OCI-LY1 (cell line): ENCODE data around the gene TP53RK.

Experiments used
- H2AFZ ChIP-seq: fragments of 200-600 bp; sonication (generic), shearing (Covaris generic); 2 replicates; pipeline ENCODE4 v1.6.0; 2014; ENCODE audit warnings: antibody characterized with exemption, mild to moderate bottlenecking, low read length
- H3F3A ChIP-seq: fragments of 200-600 bp; sonication (generic), shearing (Covaris generic); 2 replicates; pipeline ENCODE4 v1.6.0; 2014; ENCODE audit warnings: mild to moderate bottlenecking, antibody characterized with exemption, low read length, moderate library complexity; ENCODE audit not compliant: insufficient read depth
- H3K27ac ChIP-seq: fragments of 200-600 bp; sonication (generic); 2 replicates; pipeline ENCODE4 v1.5.1; 2014; ENCODE audit warnings: low read length, mixed run types, mild to moderate bottlenecking, low read depth; ENCODE audit not compliant: poor library complexity, severe bottlenecking
- H3K27me3 ChIP-seq: fragments of 200-600 bp; sonication (generic); 2 replicates; pipeline ENCODE4 v1.6.0; 2014; ENCODE audit warnings: antibody characterized with exemption, mild to moderate bottlenecking, low read length, moderate library complexity; ENCODE audit not compliant: insufficient read depth
- H3K36me3 ChIP-seq: fragments of 200-600 bp; sonication (generic); 2 replicates; pipeline ENCODE4 v1.6.1; 2014; ENCODE audit warnings: mild to moderate bottlenecking, antibody characterized with exemption, low read length, moderate library complexity, mixed read lengths; ENCODE audit not compliant: insufficient read depth
- H3K4me1 ChIP-seq: fragments of 200-600 bp; sonication (generic); 2 replicates; pipeline ENCODE4 v1.5.1; 2014; ENCODE audit warnings: mild to moderate bottlenecking, low read length, moderate library complexity; ENCODE audit not compliant: insufficient read depth, severe bottlenecking
- H3K4me2 ChIP-seq: fragments of 200-600 bp; sonication (generic), shearing (Covaris generic); 2 replicates; pipeline ENCODE4 v1.6.1; 2014; ENCODE audit warnings: low read length
- H3K4me3 ChIP-seq: fragments of 200-600 bp; sonication (generic); 2 replicates; pipeline ENCODE4 v1.5.1; 2014; ENCODE audit warnings: low read length, low read depth, mild to moderate bottlenecking, mixed read lengths; ENCODE audit not compliant: poor library complexity, severe bottlenecking
- H3K79me2 ChIP-seq: fragments of 200-600 bp; shearing (Covaris generic); 2 replicates; pipeline ENCODE4 v1.6.1; 2016; ENCODE audit warnings: mixed run types, low read length, mixed read lengths; ENCODE audit not compliant: insufficient read depth
- H3K9ac ChIP-seq: fragments of 200-600 bp; sonication (generic), shearing (Covaris generic); 2 replicates; pipeline ENCODE4 v1.6.1; 2014; ENCODE audit warnings: mild to moderate bottlenecking, low read length, mixed read lengths
- H3K9me2 ChIP-seq: fragments of 200-600 bp; sonication (generic), shearing (Covaris generic); 2 replicates; pipeline ENCODE4 v1.6.1; 2014; ENCODE audit warnings: low read depth, mild to moderate bottlenecking, low read length, mixed read lengths
- H3K9me3 ChIP-seq: fragments of 200-600 bp; shearing (Covaris generic); 2 replicates; pipeline ENCODE4 v1.6.1; 2014; ENCODE audit warnings: low read length, mixed read lengths
- H4K20me1 ChIP-seq: fragments of 200-600 bp; sonication (generic), shearing (Covaris generic); 2 replicates; pipeline ENCODE4 v1.6.0; 2016; ENCODE audit warnings: mild to moderate bottlenecking, low read length; ENCODE audit not compliant: insufficient read depth
- EZH2 ChIP-seq: fragments of 200-600 bp; sonication (generic), shearing (Covaris generic); IDR thresholded peaks from 2 replicates; pipeline ENCODE4 v1.8.0; 2017; ENCODE audit warnings: borderline replicate concordance, mixed run types, mild to moderate bottlenecking, antibody characterized with exemption, low read length, moderate library complexity, mixed read lengths
- TF ChIP-seq, protein P1 (sequence below): fragments of 200-600 bp; sonication (generic), shearing (Covaris generic); IDR thresholded peaks from 2 replicates; pipeline ENCODE4 v1.5.1; 2017; ENCODE audit warnings: mild to moderate bottlenecking, antibody characterized with exemption, low read length, moderate library complexity, mixed read lengths

The TP53RK gene

GRCh38 chr20:46644160-46644559, 45.1 kb downstream of the TP53RK start:
- no peak for TF ChIP-seq EZH2
- TF ChIP-seq, protein P1, sequence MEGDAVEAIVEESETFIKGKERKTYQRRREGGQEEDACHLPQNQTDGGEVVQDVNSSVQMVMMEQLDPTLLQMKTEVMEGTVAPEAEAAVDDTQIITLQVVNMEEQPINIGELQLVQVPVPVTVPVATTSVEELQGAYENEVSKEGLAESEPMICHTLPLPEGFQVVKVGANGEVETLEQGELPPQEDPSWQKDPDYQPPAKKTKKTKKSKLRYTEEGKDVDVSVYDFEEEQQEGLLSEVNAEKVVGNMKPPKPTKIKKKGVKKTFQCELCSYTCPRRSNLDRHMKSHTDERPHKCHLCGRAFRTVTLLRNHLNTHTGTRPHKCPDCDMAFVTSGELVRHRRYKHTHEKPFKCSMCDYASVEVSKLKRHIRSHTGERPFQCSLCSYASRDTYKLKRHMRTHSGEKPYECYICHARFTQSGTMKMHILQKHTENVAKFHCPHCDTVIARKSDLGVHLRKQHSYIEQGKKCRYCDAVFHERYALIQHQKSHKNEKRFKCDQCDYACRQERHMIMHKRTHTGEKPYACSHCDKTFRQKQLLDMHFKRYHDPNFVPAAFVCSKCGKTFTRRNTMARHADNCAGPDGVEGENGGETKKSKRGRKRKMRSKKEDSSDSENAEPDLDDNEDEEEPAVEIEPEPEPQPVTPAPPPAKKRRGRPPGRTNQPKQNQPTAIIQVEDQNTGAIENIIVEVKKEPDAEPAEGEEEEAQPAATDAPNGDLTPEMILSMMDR: no peak
- H3K4me2 ChIP-seq: no peak overlapping the region
- H3K4me3 ChIP-seq: no peak overlapping the region
- no peaks in the 10 kb centered on the region for H3K79me2 ChIP-seq
- no peak overlapping the region for H3K9ac ChIP-seq
- H3K4me1 ChIP-seq: no peaks in the 10 kb centered on the region
- 0 out of 2 replicates have a peak, but pooled peaks cover 4% of the 10 kb centered on the region for H3K27me3 ChIP-seq
- H2AFZ ChIP-seq: no peak overlapping the region
- H3F3A ChIP-seq: no peaks in the 10 kb centered on the region
- H3K27ac ChIP-seq: no peak overlapping the region
- no peaks in the 10 kb centered on the region for H3K36me3 ChIP-seq
- no peaks in the 10 kb centered on the region for H4K20me1 ChIP-seq
- H3K9me3 ChIP-seq: no peaks in the 10 kb centered on the region
- no peaks in the 10 kb centered on the region for H3K9me2 ChIP-seq

DNA sequence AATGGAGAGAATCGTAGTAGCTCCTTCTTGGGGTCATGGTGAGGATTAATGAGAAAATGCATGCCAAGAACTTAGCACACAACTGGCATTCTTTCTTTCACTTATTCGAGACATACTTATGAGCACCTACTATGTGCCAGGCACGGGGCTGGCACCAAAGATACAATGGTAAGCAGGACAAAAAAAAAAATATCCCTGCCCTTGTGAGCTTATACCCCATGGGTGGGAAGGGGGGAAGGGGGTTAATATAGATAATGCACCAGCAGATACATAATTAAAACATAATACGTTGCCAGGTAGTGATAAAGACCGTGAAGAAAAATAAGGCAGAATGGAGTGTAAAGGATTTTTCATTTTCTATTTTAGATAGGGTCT, 46.3 kb downstream of the TP53RK start:
- H3K9me2 ChIP-seq: no peaks in the 10 kb centered on the region
- H3K27me3 ChIP-seq: 0 out of 2 replicates have a peak, but pooled peaks cover 6% of the 10 kb centered on the region
- no peak overlapping the region for H3K4me3 ChIP-seq
- H3K4me1 ChIP-seq: no peaks in the 10 kb centered on the region
- H3K9ac ChIP-seq: no peak overlapping the region
- H3F3A ChIP-seq: no peaks in the 10 kb centered on the region
- H2AFZ ChIP-seq: no peak overlapping the region
- TF ChIP-seq EZH2: no peak
- TF ChIP-seq, protein P1: no peak
- H3K4me2 ChIP-seq: no peak overlapping the region
- H3K27ac ChIP-seq: no peak overlapping the region
- H3K36me3 ChIP-seq: no peaks in the 10 kb centered on the region
- H3K79me2 ChIP-seq: no peaks in the 10 kb centered on the region
- H4K20me1 ChIP-seq: no peaks in the 10 kb centered on the region
- H3K9me3 ChIP-seq: no peaks in the 10 kb centered on the region

GRCh38 chr20:46642265-46642968, 46.8 kb downstream of the TP53RK start:
- H3K36me3 ChIP-seq: no peaks in the 10 kb centered on the region
- no peaks in the 10 kb centered on the region for H3K79me2 ChIP-seq
- H3K4me3 ChIP-seq: no peak overlapping the region
- TF ChIP-seq, protein P1: no peak
- no peak for TF ChIP-seq EZH2
- no peak overlapping the region for H2AFZ ChIP-seq
- 0 out of 2 replicates have a peak, but pooled peaks cover 10% of the 10 kb centered on the region for H3K27me3 ChIP-seq
- no peak overlapping the region for H3K9ac ChIP-seq
- no peaks in the 10 kb centered on the region for H3F3A ChIP-seq
- no peak overlapping the region for H3K4me2 ChIP-seq
- no peaks in the 10 kb centered on the region for H4K20me1 ChIP-seq
- H3K9me2 ChIP-seq: no peaks in the 10 kb centered on the region
- no peaks in the 10 kb centered on the region for H3K9me3 ChIP-seq
- H3K4me1 ChIP-seq: no peaks in the 10 kb centered on the region
- H3K27ac ChIP-seq: no peak overlapping the region
